HepG2 (cell line): Measurements from ENCODE around the gene LAG3. TPM values are rescaled to one million over a fixed set of nuclear protein-coding genes. Genes with fewer than 3 reads are reported as not detected.
A peak's percentile ranks its signal among the peaks of the same experiment; 100 is the strongest.

Experiments used
- ATAC-seq: fragments of 200-7000 bp; cut with Tn5 transposase; 3 replicates; pipeline ENCODE4 v1.9.1; 2020; ENCODE audit warnings: mild to moderate bottlenecking, moderate library complexity
- BruUV-seq: library from RNA; stranded (reverse); fragments of 400-500 nt; replicated peaks from 2 replicates; lab custom pipeline; 2021; lab: Mats Ljungman, UMichigan
- CTCF ChIA-PET: fragments of 300-600 bp; formaldehyde crosslinking; extraction: SDS; loops from one replicate; lab custom pipeline; 2021; ENCODE audit warnings: low total read pairs, inconsistent platforms, low intra/inter-chr PET ratio; lab: Yijun Ruan, JAX
- POLR2A ChIA-PET: fragments of 350-600 bp; sonication (Branson Sonifier 250); formaldehyde crosslinking; loops from one replicate; lab custom pipeline; 2020; ENCODE audit warnings: antibody characterized with exemption, inconsistent platforms; lab: Yijun Ruan, JAX
- DNase-seq: peaks from one replicate; pipeline ENCODE4 v3.0.0-alpha.2; 2015; ENCODE audit warnings: low spot score
- FAIRE-seq: peaks from 3 replicates; lab custom pipeline; 2011; peaks lifted over from hg19 to GRCh38; lab: Jason Lieb, UNC
- H2AFZ ChIP-seq: one replicate; pipeline ENCODE4 v1.6.1; 2011; ENCODE audit warnings: low read length, inconsistent platforms
- H3K27ac ChIP-seq: fragments of 300-600 bp; 3 replicates; pipeline ENCODE4 v1.8.0; 2011; ENCODE audit warnings: mixed run types, mild to moderate bottlenecking, mixed read lengths, low read length, inconsistent platforms; ENCODE audit not compliant: insufficient read depth; ENCODE audit errors: extremely low read length
- H3K27me3 ChIP-seq, 2 experiments: fragments of 200-600 bp in 1 of 2; 2 replicates in 1 of 2; 3 replicates in 1 of 2; pipeline versions ENCODE4 v1.6.0 to v1.8.0; 2011; ENCODE audit warnings: low read length in 2 of 2, mild to moderate bottlenecking in 2 of 2, moderate library complexity in 2 of 2, inconsistent platforms in 1 of 2; ENCODE audit not compliant: insufficient read depth in 2 of 2, control insufficient read depth in 1 of 2
- H3K36me3 ChIP-seq, 2 experiments: fragments of 200-600 bp in 1 of 2; replicated peaks in 1 of 2; 2 replicates in 1 of 2; 3 replicates in 1 of 2; pipeline versions ENCODE4 v1.5.1 to v1.8.0; 2011; ENCODE audit warnings: low read length in 2 of 2, inconsistent platforms in 1 of 2; ENCODE audit not compliant: insufficient read depth in 2 of 2, control insufficient read depth in 1 of 2
- H3K4me1 ChIP-seq: 2 replicates; pipeline ENCODE4 v1.5.1; 2012; ENCODE audit warnings: low read length, inconsistent platforms; ENCODE audit not compliant: insufficient read depth
- H3K4me2 ChIP-seq: 2 replicates; pipeline ENCODE4 v1.6.0; 2011; ENCODE audit warnings: low read depth, low read length, inconsistent platforms
- H3K4me3 ChIP-seq, 3 experiments: fragments of 200-600 bp in 1 of 3; sonication (generic), shearing (Covaris generic) in 1 of 3; replicated peaks in 1 of 3; 2 replicates each; pipeline ENCODE4 v1.5.1; 2011 to 2016; ENCODE audit warnings: low read length in 3 of 3, inconsistent platforms in 2 of 3, low read depth in 2 of 3, mild to moderate bottlenecking in 2 of 3, control low read depth in 1 of 3, mixed read lengths in 1 of 3; ENCODE audit not compliant: insufficient read depth in 1 of 3
- H3K79me2 ChIP-seq: one replicate; pipeline ENCODE4 v1.6.1; 2011; ENCODE audit warnings: low read length, inconsistent platforms; ENCODE audit not compliant: insufficient read depth
- H3K9ac ChIP-seq: 2 replicates; pipeline ENCODE4 v1.6.0; 2011; ENCODE audit warnings: mild to moderate bottlenecking, low read depth, low read length, inconsistent platforms; ENCODE audit not compliant: insufficient read depth
- H3K9me3 ChIP-seq: 2 replicates; pipeline ENCODE4 v1.5.1; 2012; ENCODE audit warnings: mild to moderate bottlenecking, low read length
- H4K20me1 ChIP-seq: 2 replicates; pipeline ENCODE4 v1.6.0; 2011; ENCODE audit warnings: inconsistent platforms, mild to moderate bottlenecking, low read length, moderate library complexity; ENCODE audit not compliant: insufficient read depth
- FOXO1 ChIP-seq: sonication (generic); formaldehyde crosslinking; IDR thresholded peaks from 2 replicates; pipeline ENCODE4 v1.4.0; 2020; ENCODE audit warnings: missing genetic modification reagents
- ZNF331 ChIP-seq: sonication (generic); formaldehyde crosslinking; IDR thresholded peaks from 2 replicates; pipeline ENCODE4 v1.4.0; 2020; ENCODE audit warnings: missing genetic modification reagents
- ZNF33B ChIP-seq: sonication (generic); formaldehyde crosslinking; IDR thresholded peaks from 2 replicates; pipeline ENCODE4 v1.5.1; 2020; ENCODE audit warnings: mild to moderate bottlenecking, missing genetic modification reagents
- ZNF468 ChIP-seq: sonication (generic); formaldehyde crosslinking; IDR thresholded peaks from 2 replicates; pipeline ENCODE4 v1.8.0; 2022; ENCODE audit warnings: mild to moderate bottlenecking, moderate library complexity, missing genetic modification reagents
- ZNF496 ChIP-seq: sonication (generic); formaldehyde crosslinking; IDR thresholded peaks from 2 replicates; pipeline ENCODE4 v1.8.1; 2023; ENCODE audit warnings: mild to moderate bottlenecking, moderate library complexity, missing genetic modification reagents; ENCODE audit not compliant: insufficient replicate concordance
- ZNF616 ChIP-seq: sonication (generic); formaldehyde crosslinking; IDR thresholded peaks from 2 replicates; pipeline ENCODE4 v1.5.0; 2020; ENCODE audit warnings: low read depth, mild to moderate bottlenecking, missing genetic modification reagents
- ZNF674 ChIP-seq: sonication (generic); formaldehyde crosslinking; IDR thresholded peaks from 2 replicates; pipeline ENCODE4 v1.5.0; 2020; ENCODE audit warnings: low read depth, mild to moderate bottlenecking, missing genetic modification reagents
- ZNF761 ChIP-seq: sonication (generic); formaldehyde crosslinking; conservative IDR thresholded peaks from 2 replicates; pipeline ENCODE4 v1.4.0; 2020; ENCODE audit warnings: mild to moderate bottlenecking, missing genetic modification reagents
- ZNF775 ChIP-seq: sonication (generic); formaldehyde crosslinking; IDR thresholded peaks from 2 replicates; pipeline ENCODE4 v1.4.0; 2020; ENCODE audit warnings: missing genetic modification reagents, mild to moderate bottlenecking, moderate library complexity, borderline replicate concordance
- WGBS: methylation state at CpG from one replicate; pipeline ENCODE4 v1.1.6; 2017; ENCODE audit warnings: low lambda C conversion rate; 5-methylcytosine and 5-hydroxymethylcytosine counted together
- in situ Hi-C: cut with HindIII; loops from 2 replicates; pipeline ENCODE4 v1.10.0; 2017; ENCODE audit warnings: low pct_unique_long_range_greater_than_20kb; ENCODE audit not compliant: extremely low pct_ligation_motif_present
- intact Hi-C: fragments of 100-400 bp; cut with micrococcal nuclease; formaldehyde crosslinking; loops from one replicate; pipeline ENCODE4 v1.10.0; 2022; ENCODE audit not compliant: unreplicated experiment
- polyA plus RNA-seq, 8 experiments: library from polyadenylated mRNA; depleted of rRNA in 3 of 8; stranded (reverse) in 7 of 8; unstranded in 1 of 8; fragments of >200 nt; fragmentation: Illumina TruSeq in 4 of 8; extraction: Trizol in 4 of 8; gene quantifications; 2 replicates each; pipeline versions ENCODE4 v1.2.1 to v1.2.3, GENCODE V29; 2011 to 2016; ENCODE audit warnings: low read depth in 4 of 8, missing spikeins in 1 of 8, mixed read lengths in 1 of 8; ENCODE audit not compliant: insufficient read depth in 1 of 8
- total RNA-seq, 5 experiments: library from RNA; depleted of rRNA; stranded (reverse); fragments of >200 nt; fragmentation: Illumina TruSeq; extraction: Trizol; gene quantifications; 2 replicates each; pipeline ENCODE4 v1.2.3, GENCODE V29; 2016; ENCODE audit warnings: low read depth in 1 of 5
- TF ChIP-seq, protein P1 (sequence below): sonication (generic); formaldehyde crosslinking; IDR thresholded peaks from 2 replicates; pipeline ENCODE4 v1.4.0; 2020; ENCODE audit warnings: missing genetic modification reagents

LAG3 gene
- total and polyA plus RNA-seq, 2 of the 13 experiments (the other 11 are each of a cell fraction or from before 2014, with no cell fraction given), result 0.11 to 0.26 TPM

DNA sequence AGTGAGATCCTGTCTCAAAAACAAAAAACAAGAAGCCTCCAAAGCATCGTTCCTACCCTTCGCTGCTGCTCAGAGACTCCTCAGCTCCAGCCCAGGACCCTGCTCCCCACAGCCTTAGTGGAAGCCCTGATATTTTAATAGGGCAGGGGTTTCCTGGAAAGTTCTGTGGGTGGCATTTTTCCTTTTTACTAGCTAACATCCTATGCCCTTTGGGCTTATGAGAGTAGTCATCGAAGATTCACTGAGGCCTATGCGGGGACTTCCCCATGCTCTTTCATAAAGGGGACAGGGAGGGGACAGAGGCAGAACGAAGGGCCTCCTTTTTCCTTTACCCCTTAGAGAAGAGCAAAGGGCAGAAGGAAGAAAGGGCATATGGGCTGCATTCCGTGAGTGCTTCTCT, 8.3 kb downstream of the LAG3 start:
- H4K20me1 ChIP-seq, result no peaks in the 10 kb centered on the region
- ATAC-seq, result no peak
- 48% methylated on average over 6 of the region's 6 CpGs for WGBS
- no peaks in the 10 kb centered on the region for H3K36me3 ChIP-seq
- H2AFZ ChIP-seq, result no peak overlapping the region
- CTCF ChIA-PET, result interaction anchor here (2.9 kb wide), 1 partner anchor 27 kb away, joined by 54 read pairs; the partner anchor contains the start of gene MLF2
- H3K9me3 ChIP-seq, result no peaks in the 10 kb centered on the region
- no peak for DNase-seq
- in situ Hi-C loops (loop anchor here (5.0 kb wide), 1 partner anchor 33 kb away; no protein-coding TSS in a partner anchor), intact Hi-C loops (no loop called here)
- H3K79me2 ChIP-seq, result no peaks in the 10 kb centered on the region
- no peak for FAIRE-seq
- H3K9ac ChIP-seq, result 0 out of 2 replicates have a peak overlapping the region, but pooled peaks have one; percentile 16
- peaks cover 77% of the 10 kb centered on the region for H3K4me1 ChIP-seq
- peak overlapping the region; percentile 8; the same call in 1 of the 2 replicates for H3K4me2 ChIP-seq
- TF ChIP-seq ZNF496 (CRISPR knock-in tag) (no peak), ZNF775 (CRISPR knock-in tag) (no peak), ZNF674 (CRISPR knock-in tag) (no peak), ZNF616 (no peak), FOXO1 (CRISPR knock-in tag) (no peak), ZNF761 (CRISPR knock-in tag) (no peak), ZNF331 (no peak), ZNF33B (CRISPR knock-in tag) (no peak), ZNF468 (CRISPR knock-in tag) (no peak)
- TF ChIP-seq, protein P1, sequence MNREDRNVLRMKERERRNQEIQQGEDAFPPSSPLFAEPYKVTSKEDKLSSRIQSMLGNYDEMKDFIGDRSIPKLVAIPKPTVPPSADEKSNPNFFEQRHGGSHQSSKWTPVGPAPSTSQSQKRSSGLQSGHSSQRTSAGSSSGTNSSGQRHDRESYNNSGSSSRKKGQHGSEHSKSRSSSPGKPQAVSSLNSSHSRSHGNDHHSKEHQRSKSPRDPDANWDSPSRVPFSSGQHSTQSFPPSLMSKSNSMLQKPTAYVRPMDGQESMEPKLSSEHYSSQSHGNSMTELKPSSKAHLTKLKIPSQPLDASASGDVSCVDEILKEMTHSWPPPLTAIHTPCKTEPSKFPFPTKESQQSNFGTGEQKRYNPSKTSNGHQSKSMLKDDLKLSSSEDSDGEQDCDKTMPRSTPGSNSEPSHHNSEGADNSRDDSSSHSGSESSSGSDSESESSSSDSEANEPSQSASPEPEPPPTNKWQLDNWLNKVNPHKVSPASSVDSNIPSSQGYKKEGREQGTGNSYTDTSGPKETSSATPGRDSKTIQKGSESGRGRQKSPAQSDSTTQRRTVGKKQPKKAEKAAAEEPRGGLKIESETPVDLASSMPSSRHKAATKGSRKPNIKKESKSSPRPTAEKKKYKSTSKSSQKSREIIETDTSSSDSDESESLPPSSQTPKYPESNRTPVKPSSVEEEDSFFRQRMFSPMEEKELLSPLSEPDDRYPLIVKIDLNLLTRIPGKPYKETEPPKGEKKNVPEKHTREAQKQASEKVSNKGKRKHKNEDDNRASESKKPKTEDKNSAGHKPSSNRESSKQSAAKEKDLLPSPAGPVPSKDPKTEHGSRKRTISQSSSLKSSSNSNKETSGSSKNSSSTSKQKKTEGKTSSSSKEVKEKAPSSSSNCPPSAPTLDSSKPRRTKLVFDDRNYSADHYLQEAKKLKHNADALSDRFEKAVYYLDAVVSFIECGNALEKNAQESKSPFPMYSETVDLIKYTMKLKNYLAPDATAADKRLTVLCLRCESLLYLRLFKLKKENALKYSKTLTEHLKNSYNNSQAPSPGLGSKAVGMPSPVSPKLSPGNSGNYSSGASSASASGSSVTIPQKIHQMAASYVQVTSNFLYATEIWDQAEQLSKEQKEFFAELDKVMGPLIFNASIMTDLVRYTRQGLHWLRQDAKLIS (CRISPR knock-in tag), result no peak
- H3K27me3 ChIP-seq, result peaks cover 2 to 16% of the 10 kb centered on the region in 2 experiments; a peak in 2 of 5 replicates
- no TSS peak for BruUV-seq
- H3K4me3 ChIP-seq, result no peak overlapping the region
- H3K27ac ChIP-seq, result no peak overlapping the region
- POLR2A ChIA-PET, result interaction anchor here (1.4 to 3.1 kb wide), 3 partner anchors 9 to 27 kb away, joined by 3 to 15 read pairs (median 11); partner anchors contain the start of gene MLF2
